CD4-positive, alpha-beta T cell (primary cell): ENCODE data around the gene ST14. TPM values are rescaled to one million over a fixed set of nuclear protein-coding genes. Genes with fewer than 3 reads are reported as not detected.

Source experiments
- ATAC-seq: fragments of 200-7000 bp; cut with Tn5 transposase; one replicate; pipeline ENCODE4 v1.10.0; 2022; ENCODE audit warnings: mild to moderate bottlenecking; ENCODE audit not compliant: poor library complexity
- CTCF ChIA-PET: fragments of 350-600 bp; sonication (Branson Sonifier 250); formaldehyde crosslinking; loops from one replicate; lab custom pipeline; 2021; ENCODE audit warnings: antibody characterized with exemption, inconsistent platforms; lab: Charles Lee
- POLR2A ChIA-PET: fragments of 350-600 bp; sonication (Branson Sonifier 250); formaldehyde crosslinking; loops from one replicate; lab custom pipeline; 2021; ENCODE audit warnings: antibody characterized with exemption, inconsistent platforms; lab: Charles Lee
- DNase-seq, 14 experiments: peaks; one replicate each; pipeline ENCODE4 v3.0.0-alpha.2; 2013 to 2020; ENCODE audit warnings: mixed read lengths in 2 of 14
- H3K27ac ChIP-seq, 2 donors: one replicate each; pipeline versions ENCODE4 v1.5.1 to v1.7.0; 2013; ENCODE audit warnings: low read length in 2 of 2, low read depth in 1 of 2, mild to moderate bottlenecking in 1 of 2
- H3K27me3 ChIP-seq, 2 experiments: 1 replicate in 1 of 2; 2 replicates in 1 of 2; pipeline versions ENCODE4 v1.6.1 to v1.7.0; 2013; ENCODE audit warnings: low read length in 2 of 2, control low read depth in 1 of 2, mild to moderate bottlenecking in 1 of 2, moderate library complexity in 1 of 2; ENCODE audit not compliant: insufficient read depth in 2 of 2, control insufficient read depth in 1 of 2
- H3K36me3 ChIP-seq: one replicate; pipeline ENCODE4 v1.6.1; 2013; ENCODE audit warnings: low read length, control low read depth; ENCODE audit not compliant: insufficient read depth
- H3K4me1 ChIP-seq: one replicate; pipeline ENCODE4 v1.6.1; 2013; ENCODE audit warnings: low read length, control low read depth; ENCODE audit not compliant: insufficient read depth
- H3K4me3 ChIP-seq: one replicate; pipeline ENCODE4 v1.5.1; 2013; ENCODE audit warnings: mild to moderate bottlenecking, low read length, moderate library complexity
- H3K9me3 ChIP-seq, 2 experiments: 1 replicate in 1 of 2; 2 replicates in 1 of 2; pipeline versions ENCODE4 v1.6.1 to v1.7.0; 2013; ENCODE audit warnings: low read length in 2 of 2, mild to moderate bottlenecking in 2 of 2, control low read depth in 1 of 2, moderate library complexity in 1 of 2; ENCODE audit not compliant: control insufficient read depth in 1 of 2, insufficient read depth in 1 of 2
- H3K27ac Mint-ChIP-seq: one replicate; pipeline ENCODE4 v1.8.0; 2020; ENCODE audit warnings: mixed read lengths
- H3K27me3 Mint-ChIP-seq: one replicate; pipeline ENCODE4 v1.8.0; 2021; ENCODE audit warnings: mixed read lengths
- H3K36me3 Mint-ChIP-seq: one replicate; pipeline ENCODE4 v1.8.0; 2021; ENCODE audit warnings: low read depth, mixed read lengths
- H3K4me1 Mint-ChIP-seq: one replicate; pipeline ENCODE4 v1.8.0; 2021; ENCODE audit warnings: low read depth, mixed read lengths
- H3K4me3 Mint-ChIP-seq: one replicate; pipeline ENCODE4 v1.8.0; 2020; ENCODE audit warnings: mild to moderate bottlenecking, mixed read lengths
- H3K9me3 Mint-ChIP-seq: one replicate; pipeline ENCODE4 v1.8.0; 2020; ENCODE audit warnings: mixed read lengths
- intact Hi-C, 2 experiments: fragments of 100-400 bp; cut with DNase I in 1 of 2; cut with micrococcal nuclease in 1 of 2; formaldehyde crosslinking; loops; one replicate each; pipeline versions ENCODE4 v1.15.1 to v1.9.0; 2023 to 2025; cut with DNase I, micrococcal nuclease
- total RNA-seq, 174 experiments: library from RNA in 2 of 174; stranded (reverse) in 2 of 174; gene quantifications; one replicate each; pipeline ENCODE4 v1.2.3 and lab custom pipeline; 2021 to 2026
- TF ChIP-seq, protein P1 (sequence below): fragments of 200-600 bp; IDR thresholded peaks from one replicate; pipeline ENCODE4 v1.8.0; 2022; ENCODE audit warnings: antibody characterized with exemption, mild to moderate bottlenecking

Gene ST14
- total RNA-seq, 2 experiments from 2014 or later, result 0.25 to 0.31 TPM

DNA sequence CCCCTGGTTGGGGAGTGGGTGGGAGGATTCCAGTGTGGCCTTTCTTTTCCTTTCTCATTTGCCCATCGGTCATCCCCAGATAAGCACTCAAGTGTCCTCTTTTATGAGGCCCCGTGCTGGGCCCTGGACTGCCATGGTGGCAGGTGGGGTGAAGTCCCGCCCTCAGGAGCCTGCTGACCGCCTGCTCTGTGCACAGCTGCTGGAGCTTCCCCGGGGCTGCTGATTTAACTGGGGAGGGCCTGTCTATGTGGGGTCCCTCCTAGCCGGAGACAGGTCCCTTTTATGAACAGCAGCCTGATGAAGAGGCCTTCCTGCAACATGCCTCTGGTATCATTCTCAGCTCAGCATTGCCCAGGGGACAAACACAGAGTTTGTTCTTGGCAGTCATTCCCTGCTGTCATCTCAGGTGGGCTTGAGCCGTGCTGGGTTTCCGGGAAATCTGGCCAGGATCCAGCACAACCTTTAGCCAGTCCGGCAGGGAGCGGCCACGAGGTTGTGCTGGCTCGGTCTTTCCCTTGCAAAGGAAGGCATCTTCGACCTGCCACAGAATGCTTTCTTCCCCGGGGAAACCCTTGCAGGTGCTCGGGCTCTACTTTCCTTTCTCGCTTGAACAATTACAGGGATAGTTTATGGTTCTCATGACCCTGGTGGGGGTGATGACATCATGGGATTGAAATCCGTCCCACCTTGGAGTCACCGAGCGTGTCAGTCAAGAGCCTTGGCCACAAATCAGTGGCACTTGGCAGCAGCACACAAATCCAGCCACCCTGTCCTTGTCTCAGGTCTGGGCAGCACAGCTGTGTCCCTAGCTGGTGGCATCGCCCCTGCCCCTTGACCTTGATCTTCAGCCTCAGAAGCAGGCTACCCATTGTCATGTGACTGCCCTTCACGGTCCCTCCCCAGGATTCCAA, 20.1 kb downstream of the ST14 start:
- Mint-ChIP-seq H3K27me3 (peaks cover 15% of the 10 kb centered on the region), H3K27ac (no peak overlapping the region), H3K4me1 (no peaks in the 10 kb centered on the region), H3K36me3 (no peaks in the 10 kb centered on the region), H3K9me3 (peaks cover 3% of the 10 kb centered on the region), H3K4me3 (no peak overlapping the region)
- Histone ChIP-seq H3K4me3 (no peak overlapping the region), H3K4me1 (no peaks in the 10 kb centered on the region), H3K27ac (no peak overlapping the region), H3K36me3 (no peaks in the 10 kb centered on the region), H3K9me3 (no peaks in the 10 kb centered on the region), H3K27me3 (peaks cover 3 to 5% of the 10 kb centered on the region in 2 experiments)
- CTCF ChIA-PET, result no interaction called here
- POLR2A ChIA-PET, result no interaction called here
- no peak for ATAC-seq
- intact Hi-C loops, result no loop called here
- no peak for DNase-seq
- TF ChIP-seq, protein P1, sequence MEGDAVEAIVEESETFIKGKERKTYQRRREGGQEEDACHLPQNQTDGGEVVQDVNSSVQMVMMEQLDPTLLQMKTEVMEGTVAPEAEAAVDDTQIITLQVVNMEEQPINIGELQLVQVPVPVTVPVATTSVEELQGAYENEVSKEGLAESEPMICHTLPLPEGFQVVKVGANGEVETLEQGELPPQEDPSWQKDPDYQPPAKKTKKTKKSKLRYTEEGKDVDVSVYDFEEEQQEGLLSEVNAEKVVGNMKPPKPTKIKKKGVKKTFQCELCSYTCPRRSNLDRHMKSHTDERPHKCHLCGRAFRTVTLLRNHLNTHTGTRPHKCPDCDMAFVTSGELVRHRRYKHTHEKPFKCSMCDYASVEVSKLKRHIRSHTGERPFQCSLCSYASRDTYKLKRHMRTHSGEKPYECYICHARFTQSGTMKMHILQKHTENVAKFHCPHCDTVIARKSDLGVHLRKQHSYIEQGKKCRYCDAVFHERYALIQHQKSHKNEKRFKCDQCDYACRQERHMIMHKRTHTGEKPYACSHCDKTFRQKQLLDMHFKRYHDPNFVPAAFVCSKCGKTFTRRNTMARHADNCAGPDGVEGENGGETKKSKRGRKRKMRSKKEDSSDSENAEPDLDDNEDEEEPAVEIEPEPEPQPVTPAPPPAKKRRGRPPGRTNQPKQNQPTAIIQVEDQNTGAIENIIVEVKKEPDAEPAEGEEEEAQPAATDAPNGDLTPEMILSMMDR, result no peak

DNA sequence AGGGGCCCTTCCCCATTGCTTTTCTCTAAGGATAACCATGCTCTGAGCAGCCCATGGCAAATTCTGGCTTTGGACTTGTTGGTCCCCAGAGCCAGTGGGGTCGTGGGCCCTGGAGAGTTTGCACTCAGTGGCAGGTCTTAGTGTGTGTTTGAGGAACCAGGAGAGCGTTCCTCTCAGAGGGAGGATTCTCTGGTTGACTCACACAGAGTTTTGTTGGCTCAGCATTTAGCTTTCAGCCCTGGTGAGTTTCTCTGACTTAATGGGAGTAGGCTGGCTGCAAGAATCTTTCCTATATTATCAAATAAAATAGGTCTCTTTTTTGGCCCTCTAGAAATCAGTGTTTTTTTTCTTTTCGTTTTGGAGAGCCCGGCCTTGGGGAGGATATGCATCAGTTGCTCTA, 20.9 kb downstream of the ST14 start:
- POLR2A ChIA-PET, result no interaction called here
- no peaks in the 10 kb centered on the region for H3K36me3 ChIP-seq
- H3K27me3 ChIP-seq, result peaks cover 3 to 5% of the 10 kb centered on the region in 2 experiments
- H3K9me3 ChIP-seq, result no peaks in the 10 kb centered on the region
- TF ChIP-seq, protein P1, result no peak
- Mint-ChIP-seq H3K27me3 (peaks cover 15% of the 10 kb centered on the region), H3K4me3 (no peak overlapping the region), H3K4me1 (no peaks in the 10 kb centered on the region), H3K36me3 (no peaks in the 10 kb centered on the region), H3K27ac (no peak overlapping the region), H3K9me3 (no peaks in the 10 kb centered on the region)
- H3K4me1 ChIP-seq, result no peaks in the 10 kb centered on the region
- DNase-seq (peak in 1 of 14 experiments; percentile 19), ATAC-seq (no peak)
- intact Hi-C loops, result no loop called here
- CTCF ChIA-PET, result no interaction called here
- no peak overlapping the region for H3K27ac ChIP-seq
- no peak overlapping the region for H3K4me3 ChIP-seq

DNA sequence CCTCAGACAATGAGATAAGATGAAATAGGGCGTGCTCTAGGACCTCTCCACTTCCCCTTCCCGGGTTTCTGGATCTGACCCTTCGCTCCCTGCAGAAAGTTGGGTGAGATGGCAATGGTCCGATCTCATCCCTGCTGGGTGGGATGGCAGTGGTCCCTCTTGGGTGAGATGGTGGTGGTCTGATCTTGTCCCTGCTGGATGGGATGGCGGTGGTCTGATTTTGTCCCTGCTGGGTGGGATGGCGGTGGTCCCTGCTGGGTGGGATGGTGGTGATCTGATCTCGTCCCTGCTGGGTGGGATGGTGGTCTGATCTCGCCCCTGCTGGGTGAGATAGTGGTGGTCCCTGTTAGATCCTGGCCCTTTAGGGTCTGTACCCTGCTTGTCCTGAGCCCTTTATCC, 21.3 kb downstream of the ST14 start:
- H3K36me3 Mint-ChIP-seq, result no peaks in the 10 kb centered on the region
- TF ChIP-seq, protein P1, result no peak
- no peaks in the 10 kb centered on the region for H3K36me3 ChIP-seq
- intact Hi-C loops, result no loop called here
- no peak overlapping the region for H3K27ac ChIP-seq
- no peaks in the 10 kb centered on the region for H3K4me1 ChIP-seq
- H3K4me1 Mint-ChIP-seq, result no peaks in the 10 kb centered on the region
- no peaks in the 10 kb centered on the region for H3K9me3 ChIP-seq
- no peak overlapping the region for H3K4me3 ChIP-seq
- POLR2A ChIA-PET, result no interaction called here
- peaks cover 3 to 5% of the 10 kb centered on the region in 2 experiments for H3K27me3 ChIP-seq
- H3K4me3 Mint-ChIP-seq, result no peak overlapping the region
- ATAC-seq (no peak), DNase-seq (no peak)
- CTCF ChIA-PET, result no interaction called here
- H3K27me3 Mint-ChIP-seq, result peaks cover 13% of the 10 kb centered on the region
- no peak overlapping the region for H3K27ac Mint-ChIP-seq
- H3K9me3 Mint-ChIP-seq, result no peaks in the 10 kb centered on the region
